Measurements from ENCODE around the gene XIST. TPM values are rescaled to one million over a fixed set of nuclear protein-coding genes. Genes with fewer than 3 reads are reported as not detected.

Gene XIST
- total and polyA plus RNA-seq, 3 donors from 2014 or later: 4.6 to 14.8 (median 10.7) TPM

GRCh38 chrX:73832319-73832718 is 20.2 kb downstream of the XIST start:
- H3K36me3 ChIP-seq (ENCODE audit: low read depth, missing control alignments): no peaks in the 10 kb centered on the region
- H3K27me3 ChIP-seq: no peaks in the 10 kb centered on the region
- intact Hi-C loops (cut with DNase I; ENCODE audit: low total_unique reads): no loop called here
- no peaks in the 10 kb centered on the region for H3K4me1 ChIP-seq
- H3K4me3 ChIP-seq: no peak overlapping the region
- TF ChIP-seq CTCF (IDR thresholded peaks at IDR 0.05) (no peak), POLR2A (IDR thresholded peaks at IDR 0.05) (no peak)
- WGBS, 2 donors: 91 to 92% methylated on average over 4 of the region's 4 CpGs
- no peak overlapping the region for H3K27ac ChIP-seq
- H3K9me3 ChIP-seq: no peaks in the 10 kb centered on the region
- DNase-seq: no peak

- H3K4me1 ChIP-seq: no peaks in the 10 kb centered on the region
- WGBS, 2 donors: 91 to 96% methylated on average over 2 of the region's 2 CpGs
- H3K27ac ChIP-seq: no peak overlapping the region
- intact Hi-C loops (cut with DNase I; ENCODE audit: low total_unique reads): no loop called here
- no peaks in the 10 kb centered on the region for H3K9me3 ChIP-seq
- H3K36me3 ChIP-seq (ENCODE audit: low read depth, missing control alignments): no peaks in the 10 kb centered on the region
- no peaks in the 10 kb centered on the region for H3K27me3 ChIP-seq
- no peak for TF ChIP-seq POLR2A (IDR thresholded peaks at IDR 0.05)
- TF ChIP-seq CTCF (IDR thresholded peaks at IDR 0.05): no peak
- H3K4me3 ChIP-seq: no peak overlapping the region
- no peak for DNase-seq
These were observed 21.0 kb downstream of the XIST start for GRCh38 chrX:73831500-73831899.

GRCh38 chrX:73830489-73831414 is 21.8 kb downstream of the XIST start:
- 88 to 91% methylated on average over 8 to 9 of the region's 9 CpGs for WGBS, 2 donors
- Histone ChIP-seq H3K27me3 (no peaks in the 10 kb centered on the region), H3K4me3 (no peak overlapping the region), H3K36me3 (ENCODE audit: low read depth, missing control alignments) (no peaks in the 10 kb centered on the region), H3K4me1 (no peaks in the 10 kb centered on the region), H3K9me3 (no peaks in the 10 kb centered on the region), H3K27ac (no peak overlapping the region)
- DNase-seq: no peak
- intact Hi-C loops (cut with DNase I; ENCODE audit: low total_unique reads): no loop called here
- TF ChIP-seq CTCF (IDR thresholded peaks at IDR 0.05) (no peak), POLR2A (IDR thresholded peaks at IDR 0.05) (no peak)

- H3K27ac ChIP-seq: no peak overlapping the region
- TF ChIP-seq POLR2A (IDR thresholded peaks at IDR 0.05) (no peak), CTCF (IDR thresholded peaks at IDR 0.05) (no peak)
- H3K4me3 ChIP-seq: no peak overlapping the region
- H3K36me3 ChIP-seq (ENCODE audit: low read depth, missing control alignments): no peaks in the 10 kb centered on the region
- intact Hi-C loops (cut with DNase I; ENCODE audit: low total_unique reads): no loop called here
- no peak for DNase-seq
- H3K4me1 ChIP-seq: no peaks in the 10 kb centered on the region
- no peaks in the 10 kb centered on the region for H3K9me3 ChIP-seq
- H3K27me3 ChIP-seq: no peaks in the 10 kb centered on the region
- WGBS, 2 donors: 60 to 70% methylated on average over 5 of the region's 5 CpGs
These were observed 22.5 kb downstream of the XIST start for GRCh38 chrX:73829890-73830466.

All from testis (tissue), 3 donors.